KOPT-K1 (cell line): Measurements from ENCODE around the gene CCDC188.

ENCODE experiments used
- H3K27ac ChIP-seq: fragments of 200-600 bp; sonication (generic); 2 replicates; pipeline ENCODE4 v1.5.1; 2016; ENCODE audit warnings: antibody characterized with exemption, mild to moderate bottlenecking, low read depth, low read length; ENCODE audit not compliant: poor library complexity, severe bottlenecking
- H3K36me3 ChIP-seq: fragments of 200-600 bp; sonication (generic); 2 replicates; pipeline ENCODE4 v1.5.1; 2017; ENCODE audit warnings: antibody characterized with exemption, mild to moderate bottlenecking, low read length, moderate library complexity; ENCODE audit not compliant: insufficient read depth
- H3K9me3 ChIP-seq: fragments of 200-600 bp; sonication (generic); 2 replicates; pipeline ENCODE4 v1.5.1; 2017; ENCODE audit warnings: antibody characterized with exemption, low read length, mild to moderate bottlenecking; ENCODE audit not compliant: insufficient read depth, poor library complexity, severe bottlenecking

Gene CCDC188

DNA sequence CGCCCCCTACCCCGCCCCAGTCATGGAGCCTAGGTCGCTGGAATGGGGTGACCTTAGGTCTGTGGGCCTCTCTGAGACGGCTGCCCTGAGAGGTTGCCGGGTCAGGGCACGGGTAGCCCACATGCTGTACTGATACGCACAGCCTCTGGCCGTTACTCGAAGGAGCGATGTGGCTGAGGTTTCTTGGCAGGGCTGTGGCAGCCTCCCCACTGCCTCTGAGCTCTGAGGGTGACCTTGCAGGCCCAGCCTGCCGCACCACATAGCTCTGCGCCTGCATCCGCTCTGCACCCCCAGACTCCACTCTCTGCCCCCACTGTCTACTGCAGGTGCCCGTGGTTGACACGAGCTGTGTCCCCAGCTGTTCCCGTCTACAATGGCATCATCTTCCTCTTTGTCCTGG, 12.0 kb downstream of the CCDC188 start:
- Histone ChIP-seq H3K27ac (no peak overlapping the region), H3K9me3 (no peaks in the 10 kb centered on the region), H3K36me3 (peaks cover 15% of the 10 kb centered on the region; the same call in 1 of the 2 replicates)

- Histone ChIP-seq H3K9me3 (no peaks in the 10 kb centered on the region), H3K36me3 (peaks cover 15% of the 10 kb centered on the region; the same call in 1 of the 2 replicates), H3K27ac (no peak overlapping the region)
These were observed 12.5 kb downstream of the CCDC188 start for GRCh38 chr22:20138417-20138738.

GRCh38 chr22:20137671-20138416, 13.0 kb downstream of the CCDC188 start:
- Histone ChIP-seq H3K27ac (no peak overlapping the region), H3K9me3 (no peaks in the 10 kb centered on the region), H3K36me3 (peaks cover 15% of the 10 kb centered on the region; the same call in 1 of the 2 replicates)

DNA sequence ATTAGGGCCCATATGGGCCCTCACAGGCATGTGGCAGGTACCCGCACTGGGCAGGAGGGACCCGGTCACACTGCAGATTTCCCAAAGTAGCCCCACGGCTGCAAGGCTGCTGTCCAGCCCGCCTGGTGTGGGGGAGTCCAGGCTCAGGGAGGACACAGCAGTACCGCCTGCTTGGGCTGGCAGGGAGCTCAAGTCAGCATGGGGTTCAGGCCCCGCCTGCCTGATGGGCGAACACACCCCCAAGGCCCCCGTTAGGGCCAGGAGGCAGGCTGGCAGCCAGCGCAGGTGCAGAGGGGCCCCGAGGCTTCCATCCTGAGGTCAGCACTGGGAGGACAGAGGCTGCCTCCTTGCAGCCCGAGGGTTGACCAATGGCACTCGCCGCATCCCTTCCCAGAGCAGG, 13.7 kb downstream of the CCDC188 start:
- no peaks in the 10 kb centered on the region for H3K9me3 ChIP-seq
- no peak overlapping the region for H3K27ac ChIP-seq
- H3K36me3 ChIP-seq, result peaks cover 14% of the 10 kb centered on the region; the same call in 1 of the 2 replicates

GRCh38 chr22:20136603-20136873, 14.3 kb downstream of the CCDC188 start:
- Histone ChIP-seq H3K36me3 (peaks cover 9% of the 10 kb centered on the region; the same call in 1 of the 2 replicates), H3K9me3 (no peaks in the 10 kb centered on the region), H3K27ac (no peak overlapping the region)

DNA sequence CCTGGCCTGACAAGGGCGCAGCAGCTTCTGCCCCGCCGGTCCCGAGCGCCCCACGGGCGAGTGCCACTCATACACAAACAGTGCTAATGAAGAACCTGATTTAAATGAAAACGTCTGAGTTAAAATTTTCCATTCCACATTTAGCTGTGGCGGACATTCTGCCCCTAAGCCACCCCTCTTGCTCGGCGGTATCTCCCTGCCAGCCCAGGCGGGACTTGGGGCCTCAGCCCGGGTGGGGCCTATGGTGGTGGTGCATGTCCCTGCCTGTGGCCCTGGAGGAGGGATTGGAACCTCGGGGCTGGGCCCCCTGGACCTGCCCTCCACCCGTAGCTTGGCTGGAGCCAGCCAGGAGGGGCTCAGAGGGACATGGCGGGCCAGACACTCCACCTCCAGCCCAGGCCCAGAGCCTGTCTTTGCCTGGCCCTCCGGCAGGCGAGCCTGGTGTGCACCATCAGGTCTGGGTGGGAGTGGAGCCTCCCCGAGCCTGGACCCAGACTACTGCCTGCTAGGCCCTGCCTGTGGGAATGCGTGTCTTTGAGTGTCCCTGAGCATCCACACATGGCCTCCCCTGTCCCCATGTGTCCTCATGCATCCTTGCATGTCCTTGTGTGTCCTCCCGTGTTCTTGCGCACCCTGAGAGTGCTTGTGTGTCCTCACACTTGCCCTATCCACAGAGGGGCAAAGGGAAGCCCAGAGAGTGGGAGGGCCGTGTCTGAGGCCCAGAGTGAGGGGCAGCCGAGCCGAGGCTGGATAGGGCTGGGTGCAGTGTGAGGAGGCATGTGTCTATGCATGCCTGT, 14.9 kb downstream of the CCDC188 start:
- no peaks in the 10 kb centered on the region for H3K9me3 ChIP-seq
- peaks cover 3% of the 10 kb centered on the region; the same call in 1 of the 2 replicates for H3K36me3 ChIP-seq
- H3K27ac ChIP-seq, result no peak overlapping the region

DNA sequence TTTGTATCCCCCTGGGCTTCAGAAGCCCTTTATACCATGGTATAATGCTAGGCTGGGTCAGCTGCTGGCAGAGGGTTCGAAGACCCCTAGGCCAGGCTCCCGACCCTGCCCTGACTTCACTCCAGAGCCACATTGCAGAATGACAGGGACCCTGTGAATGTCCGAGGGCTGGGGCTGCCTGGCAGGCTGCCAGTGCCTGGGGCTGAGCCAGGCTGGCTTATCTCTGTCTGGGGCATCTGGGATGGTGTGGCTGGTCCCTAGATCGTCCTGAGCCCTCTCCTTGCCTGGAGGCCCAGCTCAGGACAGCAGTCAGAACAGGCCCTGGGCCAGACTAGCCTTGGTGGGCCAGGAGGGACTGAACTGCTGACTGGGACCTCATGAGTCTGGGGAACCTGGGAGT, 15.6 kb downstream of the CCDC188 start:
- Histone ChIP-seq H3K36me3 (no peaks in the 10 kb centered on the region; the same call in 1 of the 2 replicates), H3K9me3 (no peaks in the 10 kb centered on the region), H3K27ac (no peak overlapping the region)

GRCh38 chr22:20133930-20134549, 16.8 kb downstream of the CCDC188 start:
- Histone ChIP-seq H3K36me3 (no peaks in the 10 kb centered on the region), H3K9me3 (no peaks in the 10 kb centered on the region), H3K27ac (no peak overlapping the region)

- Histone ChIP-seq H3K36me3 (peaks cover 12% of the 10 kb centered on the region), H3K27ac (peak overlapping the region; percentile 52), H3K9me3 (no peaks in the 10 kb centered on the region)
These were observed 18.1 kb downstream of the CCDC188 start for GRCh38 chr22:20132686-20133246.

GRCh38 chr22:20131859-20132685, 18.8 kb downstream of the CCDC188 start:
- Histone ChIP-seq H3K9me3 (no peaks in the 10 kb centered on the region), H3K27ac (peak overlapping the region; percentile 52), H3K36me3 (peaks cover 19% of the 10 kb centered on the region)

GRCh38 chr22:20131597-20131858, 19.3 kb downstream of the CCDC188 start, which contains the start of gene ZDHHC8:
Gene ZDHHC8 (plus strand): TSS chr22:20131804. CDS start chr22:20131948, 144 bp downstream.
- Histone ChIP-seq H3K27ac (peak within 1 kb of the TSS; percentile 72), H3K36me3 (peaks cover 25% of the 10 kb centered on the region), H3K9me3 (no peaks in the 10 kb centered on the region)

DNA sequence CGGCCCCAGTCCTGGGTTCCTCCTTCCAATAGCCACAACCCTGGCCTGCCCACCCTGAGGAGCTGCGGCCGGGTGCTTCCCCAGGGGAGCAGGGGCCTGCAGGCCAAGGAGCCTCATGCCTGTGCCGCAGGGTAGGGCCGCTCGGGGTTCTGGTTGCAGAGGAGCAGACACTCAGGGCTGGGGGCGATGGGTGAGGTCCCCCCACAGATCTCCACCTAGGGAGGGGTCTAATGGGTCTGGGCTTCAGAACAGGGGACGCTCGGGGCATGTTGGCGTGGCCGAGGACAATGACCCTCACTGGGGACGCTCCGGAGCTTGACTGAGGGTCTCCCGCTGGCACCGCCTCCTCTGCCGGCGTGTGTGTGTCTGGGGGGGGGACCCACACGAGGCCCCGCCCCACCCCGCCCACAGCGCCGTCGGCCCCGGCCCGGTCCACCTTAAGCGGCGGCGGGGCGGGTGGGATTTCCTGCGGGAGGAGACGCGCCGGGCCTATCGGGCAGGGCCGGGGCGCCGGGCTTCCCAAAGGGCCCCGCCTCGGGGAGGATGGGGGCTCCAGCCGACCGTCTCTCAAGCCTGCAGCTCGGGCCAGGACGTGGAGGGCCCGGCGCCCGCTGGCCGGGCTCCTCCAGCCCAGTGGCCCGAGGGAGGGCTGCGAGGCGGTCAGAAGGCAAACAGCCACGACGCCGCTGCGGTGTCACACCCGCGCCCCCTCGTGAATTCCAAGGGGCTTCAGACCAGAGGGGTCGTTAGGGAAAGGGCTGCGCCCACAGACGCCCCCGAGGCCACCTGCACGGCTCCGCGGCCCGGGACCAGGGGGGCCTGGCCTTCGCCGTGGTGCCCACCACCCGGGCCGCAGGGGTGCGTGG, 19.9 kb downstream of the CCDC188 start:
- peak overlapping the region; percentile 72 for H3K27ac ChIP-seq
- no peaks in the 10 kb centered on the region for H3K9me3 ChIP-seq
- peaks cover 30% of the 10 kb centered on the region for H3K36me3 ChIP-seq

GRCh38 chr22:20130319-20130718, 20.5 kb downstream of the CCDC188 start:
- H3K36me3 ChIP-seq, result peaks cover 37% of the 10 kb centered on the region
- no peaks in the 10 kb centered on the region for H3K9me3 ChIP-seq
- no peak overlapping the region for H3K27ac ChIP-seq

- peaks cover 43% of the 10 kb centered on the region for H3K36me3 ChIP-seq
- H3K9me3 ChIP-seq, result no peaks in the 10 kb centered on the region
- peak overlapping the region; percentile 46 for H3K27ac ChIP-seq
These were observed 21.2 kb downstream of the CCDC188 start for GRCh38 chr22:20129747-20130014.
